DND-41 (cell line): ENCODE results near the gene KAT6B.

Experiments
- ATAC-seq: fragments of 200-7000 bp; cut with Tn5 transposase; 3 replicates; pipeline ENCODE4 v1.9.1; 2021; ENCODE audit warnings: low read depth; ENCODE audit not compliant: insufficient read depth
- DNase-seq: peaks from one replicate; pipeline ENCODE4 v3.0.0-alpha.2; 2020
- H2AFZ ChIP-seq: 2 replicates; pipeline ENCODE4 v1.6.0; 2012; ENCODE audit warnings: low read depth, low read length
- H3K27ac ChIP-seq: 2 replicates; pipeline ENCODE4 v1.5.1; 2012; ENCODE audit warnings: low read length, inconsistent platforms
- H3K27me3 ChIP-seq: fragments of 200-600 bp; sonication (generic); 2 replicates; pipeline ENCODE4 v1.6.0; 2012; ENCODE audit warnings: low read length, mild to moderate bottlenecking, inconsistent platforms; ENCODE audit not compliant: insufficient read depth, poor library complexity
- H3K36me3 ChIP-seq: 2 replicates; pipeline ENCODE4 v1.5.1; 2012; ENCODE audit warnings: low read length, inconsistent platforms; ENCODE audit not compliant: insufficient read depth
- H3K4me1 ChIP-seq: 2 replicates; pipeline ENCODE4 v1.5.1; 2012; ENCODE audit warnings: mild to moderate bottlenecking, low read length; ENCODE audit not compliant: insufficient read depth
- H3K4me2 ChIP-seq: 2 replicates; pipeline ENCODE4 v1.6.0; 2012; ENCODE audit warnings: mild to moderate bottlenecking, moderate library complexity, low read length, inconsistent platforms; ENCODE audit not compliant: insufficient read depth
- H3K4me3 ChIP-seq, 2 experiments: fragments of 200-600 bp in 1 of 2; shearing (Covaris generic) in 1 of 2; 2 replicates each; pipeline ENCODE4 v1.5.1; 2012 to 2016; ENCODE audit warnings: inconsistent platforms in 2 of 2, low read length in 2 of 2, mild to moderate bottlenecking in 2 of 2, low read depth in 1 of 2, moderate library complexity in 1 of 2
- H3K79me2 ChIP-seq: 2 replicates; pipeline ENCODE4 v1.6.0; 2012; ENCODE audit warnings: low read length, inconsistent platforms; ENCODE audit not compliant: insufficient read depth
- H3K9ac ChIP-seq: 2 replicates; pipeline ENCODE4 v1.6.0; 2012; ENCODE audit warnings: low read depth, mild to moderate bottlenecking, inconsistent platforms, low read length, moderate library complexity
- H3K9me3 ChIP-seq: 2 replicates; pipeline ENCODE4 v1.5.1; 2012; ENCODE audit warnings: low read length, moderate library complexity, mild to moderate bottlenecking, inconsistent platforms; ENCODE audit not compliant: insufficient read depth, severe bottlenecking
- H4K20me1 ChIP-seq: 2 replicates; pipeline ENCODE4 v1.6.0; 2012; ENCODE audit warnings: low read length; ENCODE audit not compliant: insufficient read depth
- CTCF ChIP-seq: IDR thresholded peaks from 2 replicates; pipeline ENCODE4 v1.5.1; 2012; ENCODE audit warnings: borderline replicate concordance, low read length, moderate library complexity, mild to moderate bottlenecking; ENCODE audit not compliant: poor library complexity, severe bottlenecking; ENCODE audit errors: extremely low read depth
- EZH2 ChIP-seq: IDR thresholded peaks from 3 replicates; pipeline ENCODE4 v1.6.1; 2012; ENCODE audit warnings: borderline replicate concordance, low read depth, mild to moderate bottlenecking, moderate library complexity, low read length, inconsistent platforms; ENCODE audit not compliant: severe bottlenecking

Gene KAT6B

DNA sequence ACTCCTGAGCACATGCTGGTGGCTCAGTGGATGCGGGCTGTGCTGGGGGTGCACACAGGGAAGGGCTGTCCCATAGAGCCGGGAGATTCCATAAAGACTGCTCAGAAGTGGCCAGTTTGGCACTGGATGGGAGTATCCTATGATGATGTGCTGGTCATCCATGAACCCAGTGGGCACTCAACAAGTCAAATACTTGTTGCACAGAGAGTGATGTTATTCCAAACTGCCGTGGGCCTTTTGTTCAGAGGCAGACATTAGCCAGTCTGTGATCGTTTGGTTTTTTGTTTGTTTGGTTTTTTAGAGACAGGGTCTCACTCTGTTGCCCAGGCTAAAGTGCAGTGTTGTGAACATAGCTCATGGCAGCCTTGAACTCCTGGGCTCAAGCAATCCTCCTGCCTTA lies 254.2 kb downstream of the KAT6B start:
- no peaks in the 10 kb centered on the region for H4K20me1 ChIP-seq
- no peak for DNase-seq
- H3K36me3 ChIP-seq: no peaks in the 10 kb centered on the region
- no peak for ATAC-seq
- no peak overlapping the region for H2AFZ ChIP-seq
- no peak overlapping the region for H3K4me3 ChIP-seq
- no peaks in the 10 kb centered on the region for H3K79me2 ChIP-seq
- H3K4me1 ChIP-seq: no peaks in the 10 kb centered on the region
- no peak overlapping the region for H3K9ac ChIP-seq
- H3K27me3 ChIP-seq: no peaks in the 10 kb centered on the region
- no peak overlapping the region for H3K4me2 ChIP-seq
- H3K9me3 ChIP-seq: no peaks in the 10 kb centered on the region
- no peak for TF ChIP-seq EZH2
- no peak for TF ChIP-seq CTCF
- no peak overlapping the region for H3K27ac ChIP-seq

DNA sequence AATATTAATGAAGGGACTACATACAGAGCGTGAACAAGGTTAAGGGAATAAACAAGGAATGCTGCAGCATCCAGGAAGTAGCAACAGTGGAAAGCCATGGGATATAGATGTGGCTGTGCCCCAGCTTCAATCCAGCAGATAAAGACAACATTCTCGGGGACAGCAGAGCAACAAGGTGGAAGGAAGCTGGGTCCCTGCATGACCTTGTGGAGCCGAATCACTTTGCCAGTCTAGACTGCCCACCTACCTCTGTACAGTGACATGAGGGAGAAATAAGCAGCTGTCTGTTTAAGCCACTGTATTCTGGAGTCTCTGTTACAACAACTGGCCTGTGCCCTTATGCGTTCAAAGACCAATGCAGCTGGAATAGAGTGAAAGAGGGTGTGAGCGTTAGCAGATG lies 255.0 kb downstream of the KAT6B start:
- Histone ChIP-seq H3K4me2 (no peak overlapping the region), H3K36me3 (no peaks in the 10 kb centered on the region), H4K20me1 (no peaks in the 10 kb centered on the region), H3K79me2 (no peaks in the 10 kb centered on the region), H3K27me3 (no peaks in the 10 kb centered on the region), H3K4me3 (no peak overlapping the region), H2AFZ (no peak overlapping the region), H3K27ac (no peak overlapping the region), H3K9ac (no peak overlapping the region), H3K4me1 (no peaks in the 10 kb centered on the region), H3K9me3 (no peaks in the 10 kb centered on the region)
- ATAC-seq: no peak
- TF ChIP-seq EZH2: no peak
- no peak for TF ChIP-seq CTCF
- DNase-seq: no peak
